RWPE2 (cell line): ENCODE measurements around the gene NUDCD3.

Source experiments
- ATAC-seq: fragments of 200-7000 bp; cut with Tn5 transposase; 3 replicates; pipeline ENCODE4 v1.9.1; 2021; ENCODE audit warnings: low read depth
- DNase-seq: peaks from one replicate; pipeline ENCODE4 v3.0.0-alpha.2; 2020; ENCODE audit warnings: low spot score
- H3K27ac ChIP-seq: fragments of 450-650 bp; 2 replicates; pipeline ENCODE4 v1.5.1; 2017; ENCODE audit warnings: mild to moderate bottlenecking; ENCODE audit not compliant: poor library complexity, severe bottlenecking
- H3K27me3 ChIP-seq: fragments of 250-450 bp; sonication (Bioruptor Pico); 2 replicates; pipeline ENCODE4 v1.5.1; 2021; ENCODE audit warnings: mild to moderate bottlenecking, moderate library complexity; ENCODE audit not compliant: insufficient read depth, poor library complexity, severe bottlenecking
- H3K36me3 ChIP-seq: fragments of 250-450 bp; sonication (Bioruptor Pico); 2 replicates; pipeline ENCODE4 v1.5.1; 2020; ENCODE audit warnings: low read depth, mild to moderate bottlenecking, moderate library complexity
- H3K4me1 ChIP-seq: fragments of 250-450 bp; sonication (Bioruptor Pico); 2 replicates; pipeline ENCODE4 v1.5.1; 2021; ENCODE audit warnings: mild to moderate bottlenecking, moderate library complexity; ENCODE audit not compliant: insufficient read depth, poor library complexity, severe bottlenecking
- H3K4me3 ChIP-seq: fragments of 250-450 bp; sonication (Bioruptor Pico); 2 replicates; pipeline ENCODE4 v1.5.1; 2021; ENCODE audit warnings: mild to moderate bottlenecking, moderate library complexity; ENCODE audit not compliant: severe bottlenecking
- H3K9me3 ChIP-seq: fragments of 250-450 bp; sonication (Bioruptor Pico); 2 replicates; pipeline ENCODE4 v1.5.1; 2021; ENCODE audit warnings: mild to moderate bottlenecking, moderate library complexity; ENCODE audit not compliant: severe bottlenecking
- TF ChIP-seq, protein P1 (sequence below): fragments of 450-650 bp; IDR thresholded peaks from one replicate; pipeline ENCODE4 v1.5.1; 2017; ENCODE audit warnings: mild to moderate bottlenecking, moderate library complexity; ENCODE audit not compliant: poor library complexity, severe bottlenecking

The NUDCD3 gene

DNA sequence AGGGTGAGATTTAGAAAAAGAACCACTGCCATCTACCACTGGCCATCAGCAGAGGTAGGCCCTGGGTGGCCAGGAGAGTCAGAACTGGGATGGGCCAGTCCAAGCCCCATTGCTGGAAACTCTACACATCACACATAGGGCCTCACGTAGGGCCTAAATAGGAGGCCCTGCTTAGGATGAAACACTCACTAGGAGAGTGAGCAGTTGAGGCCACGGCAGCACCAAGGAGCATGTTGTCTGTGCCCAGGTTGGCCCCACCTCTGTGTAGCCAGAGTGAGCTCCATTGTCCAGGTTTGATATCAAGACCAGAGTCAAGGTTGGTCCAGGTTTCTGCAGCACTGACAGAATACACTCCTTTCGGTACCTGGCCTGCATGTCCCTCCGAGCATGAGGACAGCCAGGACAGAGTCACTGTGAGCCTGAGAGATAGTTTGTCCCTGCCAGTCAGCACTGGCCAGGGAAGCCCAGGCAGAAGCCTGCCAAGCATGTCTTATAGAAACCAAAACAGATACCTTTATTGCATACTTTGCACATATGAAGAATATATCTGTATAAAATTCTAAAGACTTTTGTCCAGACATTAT lies 87.2 kb downstream of the NUDCD3 start:
- H3K36me3 ChIP-seq, result peaks cover 36% of the 10 kb centered on the region
- no peak overlapping the region for H3K27ac ChIP-seq
- TF ChIP-seq, protein P1, sequence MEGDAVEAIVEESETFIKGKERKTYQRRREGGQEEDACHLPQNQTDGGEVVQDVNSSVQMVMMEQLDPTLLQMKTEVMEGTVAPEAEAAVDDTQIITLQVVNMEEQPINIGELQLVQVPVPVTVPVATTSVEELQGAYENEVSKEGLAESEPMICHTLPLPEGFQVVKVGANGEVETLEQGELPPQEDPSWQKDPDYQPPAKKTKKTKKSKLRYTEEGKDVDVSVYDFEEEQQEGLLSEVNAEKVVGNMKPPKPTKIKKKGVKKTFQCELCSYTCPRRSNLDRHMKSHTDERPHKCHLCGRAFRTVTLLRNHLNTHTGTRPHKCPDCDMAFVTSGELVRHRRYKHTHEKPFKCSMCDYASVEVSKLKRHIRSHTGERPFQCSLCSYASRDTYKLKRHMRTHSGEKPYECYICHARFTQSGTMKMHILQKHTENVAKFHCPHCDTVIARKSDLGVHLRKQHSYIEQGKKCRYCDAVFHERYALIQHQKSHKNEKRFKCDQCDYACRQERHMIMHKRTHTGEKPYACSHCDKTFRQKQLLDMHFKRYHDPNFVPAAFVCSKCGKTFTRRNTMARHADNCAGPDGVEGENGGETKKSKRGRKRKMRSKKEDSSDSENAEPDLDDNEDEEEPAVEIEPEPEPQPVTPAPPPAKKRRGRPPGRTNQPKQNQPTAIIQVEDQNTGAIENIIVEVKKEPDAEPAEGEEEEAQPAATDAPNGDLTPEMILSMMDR, result no peak
- no peak overlapping the region for H3K4me3 ChIP-seq
- H3K27me3 ChIP-seq, result no peaks in the 10 kb centered on the region
- no peaks in the 10 kb centered on the region for H3K4me1 ChIP-seq
- ATAC-seq, result no peak
- H3K9me3 ChIP-seq, result no peaks in the 10 kb centered on the region
- DNase-seq, result no peak

DNA sequence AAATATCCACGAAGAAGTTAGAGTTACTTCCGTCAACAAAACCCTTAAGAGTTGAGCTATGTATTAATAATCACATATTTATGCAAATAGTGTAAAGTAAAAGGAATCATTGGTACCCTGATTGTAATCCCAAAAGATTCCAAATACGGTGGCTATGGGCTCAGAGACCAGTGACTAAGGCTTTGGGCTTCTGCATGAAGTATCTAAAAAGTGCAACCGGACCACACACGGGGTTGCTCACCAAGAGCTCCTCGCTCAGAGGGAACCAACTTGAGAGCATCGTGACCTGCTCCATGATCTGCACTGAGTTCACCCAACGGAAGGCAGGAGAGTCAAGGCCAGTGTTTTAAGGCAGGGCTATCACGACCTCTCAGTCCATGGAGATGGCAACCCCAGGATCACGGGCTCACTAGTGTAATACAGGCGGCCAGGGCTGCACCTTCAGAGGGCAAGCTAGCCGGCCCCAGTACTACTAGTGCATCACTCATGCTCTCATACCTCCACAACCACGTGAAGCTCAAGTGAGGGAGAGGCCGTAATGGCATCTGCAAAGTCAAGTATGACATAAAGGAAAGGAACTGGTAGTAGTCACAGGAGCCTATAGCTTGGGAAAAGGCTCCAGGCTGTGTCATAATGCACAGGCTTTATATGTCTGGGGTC lies 87.9 kb downstream of the NUDCD3 start:
- Histone ChIP-seq H3K27me3 (no peaks in the 10 kb centered on the region), H3K36me3 (peaks cover 36% of the 10 kb centered on the region), H3K9me3 (no peaks in the 10 kb centered on the region), H3K4me1 (no peaks in the 10 kb centered on the region), H3K4me3 (no peak overlapping the region), H3K27ac (no peak overlapping the region)
- TF ChIP-seq, protein P1, result no peak
- DNase-seq (no peak), ATAC-seq (no peak)

DNA sequence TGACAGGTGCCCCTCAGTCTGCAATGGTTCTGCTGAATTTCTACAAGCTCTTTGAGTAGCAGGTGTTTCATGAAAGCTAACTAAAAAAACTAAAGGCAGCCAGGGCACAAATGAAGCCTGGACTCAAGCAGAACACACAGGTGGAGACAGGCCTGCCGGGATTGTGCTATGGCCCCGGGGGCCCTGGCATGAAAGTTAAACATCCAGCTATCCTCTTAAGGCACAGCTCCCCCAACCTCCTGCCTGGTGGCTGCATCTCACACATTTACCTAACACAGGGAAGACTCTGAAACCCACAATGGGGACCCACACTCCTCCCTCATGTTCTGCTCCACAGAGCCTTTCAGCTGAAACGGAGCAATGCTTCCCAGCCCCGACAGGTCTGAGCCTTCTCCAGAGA lies 88.8 kb downstream of the NUDCD3 start:
- Histone ChIP-seq H3K36me3 (peaks cover 36% of the 10 kb centered on the region), H3K4me3 (no peak overlapping the region), H3K4me1 (no peaks in the 10 kb centered on the region), H3K27ac (no peak overlapping the region), H3K27me3 (no peaks in the 10 kb centered on the region), H3K9me3 (no peaks in the 10 kb centered on the region)
- DNase-seq, result no peak
- ATAC-seq, result no peak
- TF ChIP-seq, protein P1, result no peak

DNA sequence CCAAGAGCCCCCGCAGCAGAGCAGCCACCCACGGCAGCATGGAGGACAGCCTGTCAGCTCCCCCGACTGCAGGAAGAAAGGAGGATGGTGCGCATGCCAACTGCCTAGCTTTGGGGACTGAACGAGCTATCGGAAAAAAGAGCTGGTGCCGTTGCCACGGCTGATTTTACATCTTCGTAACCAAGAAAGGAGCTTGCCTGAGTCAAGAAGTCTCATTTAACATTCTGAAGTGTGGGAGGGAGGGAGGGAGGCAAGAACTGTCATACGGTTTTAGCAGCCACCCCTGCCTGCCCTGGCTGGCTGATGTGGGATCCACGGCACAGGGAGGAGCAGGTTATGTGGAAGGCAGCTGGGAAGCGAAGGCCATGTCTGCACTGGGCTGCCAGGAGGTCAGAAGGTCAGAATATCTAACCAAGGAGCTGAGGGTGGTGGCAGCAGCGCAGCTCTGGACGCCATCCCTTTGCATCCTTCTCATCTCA lies 90.4 kb downstream of the NUDCD3 start:
- no peaks in the 10 kb centered on the region for H3K27me3 ChIP-seq
- H3K4me3 ChIP-seq, result no peak overlapping the region
- H3K4me1 ChIP-seq, result no peaks in the 10 kb centered on the region
- ATAC-seq, result no peak
- TF ChIP-seq, protein P1, result no peak
- no peaks in the 10 kb centered on the region for H3K9me3 ChIP-seq
- H3K27ac ChIP-seq, result no peak overlapping the region
- H3K36me3 ChIP-seq, result peaks cover 49% of the 10 kb centered on the region
- no peak for DNase-seq
